ENCODE data around the gene TRAPPC14. TPM values are rescaled to one million over a fixed set of nuclear protein-coding genes. Genes with fewer than 3 reads are reported as not detected.

Gene TRAPPC14
- total and polyA plus RNA-seq, 9 of the 15 experiments (the other 6 are each of a cell fraction or from before 2014, with no cell fraction given) = 0.42 to 45.9 (median 18.2) TPM

GRCh38 chr7:100119970-100120732, 38.4 kb downstream of the TRAPPC14 start (continued):
- TF ChIP-seq MIER1 (IDR thresholded peaks at IDR 0.05; ENCODE audit: low read depth) (no peak), KLF13 (tag; IDR thresholded peaks at IDR 0.05; ENCODE audit: borderline replicate concordance, low read depth) (peak; percentile 36; the same call in 1 of the 2 replicates), ZKSCAN3 (CRISPR knock-in tag; IDR thresholded peaks at IDR 0.05) (no peak), SMAD2 (IDR thresholded peaks at IDR 0.05; ENCODE audit: low read depth, low read length) (no peak), FOXP4 (CRISPR knock-in tag; IDR thresholded peaks at IDR 0.05; ENCODE audit: borderline replicate concordance) (0 out of 2 replicates have a peak, but pooled peaks have one; percentile 19), PTRF (tag; IDR thresholded peaks at IDR 0.05) (no peak), FOXP1 (CRISPR knock-in tag; IDR thresholded peaks at IDR 0.05) (0 out of 2 replicates have a peak, but pooled peaks have one; percentile 43), ZBTB7A (IDR thresholded peaks at IDR 0.05; ENCODE audit: borderline replicate concordance, control insufficient read depth, low read depth, low read length) (0 out of 2 replicates have a peak, but pooled peaks have one; percentile 57), CLOCK (CRISPR knock-in tag; IDR thresholded peaks at IDR 0.05; ENCODE audit: borderline replicate concordance) (no peak), E2F6 (IDR thresholded peaks at IDR 0.05; ENCODE audit: borderline replicate concordance in 1 of 2, extremely low read depth in 1 of 2, insufficient read depth in 1 of 2, insufficient read length in 1 of 2, low read depth in 1 of 2, low read length in 1 of 2, poor library complexity in 1 of 2, severe bottlenecking in 1 of 2) (peak in 1 of 2 experiments; percentile 17), MXD1 (CRISPR knock-in tag; IDR thresholded peaks at IDR 0.05; ENCODE audit: borderline replicate concordance, poor library complexity, severe bottlenecking) (no peak), ZKSCAN1 (IDR thresholded peaks at IDR 0.05; ENCODE audit: low read depth, low read length) (no peak), KLF10 (CRISPR knock-in tag; IDR thresholded peaks at IDR 0.05) (no peak), HNRNPK (IDR thresholded peaks at IDR 0.05; ENCODE audit: low read depth, low read length, poor library complexity, severe bottlenecking) (no peak), SLC30A9 (CRISPR knock-in tag; IDR thresholded peaks at IDR 0.05) (no peak), FOXK2 (conservative IDR thresholded peaks at IDR 0.05 in 1 of 2, IDR thresholded peaks at IDR 0.05 in 1 of 2; ENCODE audit: low read depth in 2 of 2) (peak; percentile 52 to 62; a peak in 3 of 4 replicates), NCOA4 (IDR thresholded peaks at IDR 0.05; ENCODE audit: partially characterized antibody) (peak; percentile 49), LEF1 (IDR thresholded peaks at IDR 0.05) (no peak), SMAD3 (CRISPR knock-in tag; conservative IDR thresholded peaks at IDR 0.05) (no peak), ETV5 (CRISPR knock-in tag; IDR thresholded peaks at IDR 0.05; ENCODE audit: low read depth) (peak; percentile 15), GATAD2B (IDR thresholded peaks at IDR 0.05; ENCODE audit: borderline replicate concordance) (no peak)
